ENCODE measurements around the gene TMEM191C. TPM values are rescaled to one million over a fixed set of nuclear protein-coding genes. Genes with fewer than 3 reads are reported as not detected.

Gene TMEM191C
- total and polyA plus RNA-seq, 9 donors: 0.27 to 2.4 (median 1.1) TPM

- 84 to 93% (median 86%) methylated on average over 22 of the region's 22 CpGs for WGBS, 3 donors
- H3K9me3 ChIP-seq: no peaks in the 10 kb centered on the region
- peak in 2 of 5 donors; percentile 20 to 26 for DNase-seq
- H3K27ac ChIP-seq: no peak overlapping the region
- no peaks in the 10 kb centered on the region for H3K27me3 ChIP-seq
- TF ChIP-seq CTCF (IDR thresholded peaks at IDR 0.05): no peak
- TF ChIP-seq EP300 (IDR thresholded peaks at IDR 0.05): no peak
- no peak overlapping the region for H3K4me3 ChIP-seq
- intact Hi-C loops (cut with DNase I): no loop called here
- no peaks in the 10 kb centered on the region for H3K36me3 ChIP-seq
- H3K4me1 ChIP-seq (ENCODE audit: insufficient read depth): no peaks in the 10 kb centered on the region
Measured at GRCh38 chr22:21447694-21448402, 19.3 kb upstream of the TMEM191C start.

DNA sequence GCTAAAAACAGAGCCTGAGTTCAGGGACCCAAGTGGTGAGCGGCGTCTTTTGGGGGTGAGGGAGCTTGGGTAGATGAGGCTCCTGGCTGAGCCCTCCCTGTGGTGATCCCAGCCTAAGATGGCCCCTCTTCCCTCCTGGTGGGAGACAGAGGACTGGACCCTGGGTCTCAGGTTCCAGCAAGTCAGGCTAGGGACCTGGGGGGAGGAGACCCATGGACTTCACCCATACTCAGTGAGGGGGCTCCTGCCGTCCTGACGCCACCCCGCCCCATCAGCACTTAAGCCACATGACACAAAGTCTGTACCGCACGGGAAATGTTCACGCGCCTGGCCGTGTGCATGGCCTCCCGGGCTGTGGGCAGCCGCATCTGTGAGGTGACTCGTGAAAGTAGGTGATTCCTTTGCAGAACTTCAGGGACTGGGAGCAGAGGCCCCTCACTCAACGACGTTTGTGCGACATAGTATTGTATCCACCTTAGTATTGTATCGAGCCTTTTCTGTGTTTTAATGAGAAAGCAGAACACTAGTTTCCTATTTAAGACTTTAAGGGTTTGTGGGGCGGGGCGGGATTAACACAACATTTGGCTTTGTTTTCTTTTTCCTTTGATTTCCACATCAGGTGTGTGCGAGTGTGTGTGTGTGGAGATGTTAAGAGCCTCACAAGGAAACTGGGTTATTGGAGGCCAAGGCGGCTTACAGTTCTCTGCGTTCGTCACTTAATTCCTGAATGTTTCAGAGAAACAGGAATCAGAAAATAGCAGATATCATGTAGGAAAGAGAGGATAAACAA lies 18.4 kb upstream of the TMEM191C start:
- intact Hi-C loops (cut with DNase I): no loop called here
- Histone ChIP-seq H3K36me3 (no peaks in the 10 kb centered on the region), H3K4me3 (no peak overlapping the region), H3K4me1 (ENCODE audit: insufficient read depth) (no peaks in the 10 kb centered on the region), H3K27me3 (no peaks in the 10 kb centered on the region), H3K27ac (no peak overlapping the region), H3K9me3 (no peaks in the 10 kb centered on the region)
- TF ChIP-seq CTCF (IDR thresholded peaks at IDR 0.05): no peak
- no peak for TF ChIP-seq POLR2A (IDR thresholded peaks at IDR 0.05)
- TF ChIP-seq EP300 (IDR thresholded peaks at IDR 0.05): no peak
- 82 to 91% (median 89%) methylated on average over 23 of the region's 23 CpGs for WGBS, 3 donors
- peak in 2 of 5 donors; percentile 6 to 19 for DNase-seq

DNA sequence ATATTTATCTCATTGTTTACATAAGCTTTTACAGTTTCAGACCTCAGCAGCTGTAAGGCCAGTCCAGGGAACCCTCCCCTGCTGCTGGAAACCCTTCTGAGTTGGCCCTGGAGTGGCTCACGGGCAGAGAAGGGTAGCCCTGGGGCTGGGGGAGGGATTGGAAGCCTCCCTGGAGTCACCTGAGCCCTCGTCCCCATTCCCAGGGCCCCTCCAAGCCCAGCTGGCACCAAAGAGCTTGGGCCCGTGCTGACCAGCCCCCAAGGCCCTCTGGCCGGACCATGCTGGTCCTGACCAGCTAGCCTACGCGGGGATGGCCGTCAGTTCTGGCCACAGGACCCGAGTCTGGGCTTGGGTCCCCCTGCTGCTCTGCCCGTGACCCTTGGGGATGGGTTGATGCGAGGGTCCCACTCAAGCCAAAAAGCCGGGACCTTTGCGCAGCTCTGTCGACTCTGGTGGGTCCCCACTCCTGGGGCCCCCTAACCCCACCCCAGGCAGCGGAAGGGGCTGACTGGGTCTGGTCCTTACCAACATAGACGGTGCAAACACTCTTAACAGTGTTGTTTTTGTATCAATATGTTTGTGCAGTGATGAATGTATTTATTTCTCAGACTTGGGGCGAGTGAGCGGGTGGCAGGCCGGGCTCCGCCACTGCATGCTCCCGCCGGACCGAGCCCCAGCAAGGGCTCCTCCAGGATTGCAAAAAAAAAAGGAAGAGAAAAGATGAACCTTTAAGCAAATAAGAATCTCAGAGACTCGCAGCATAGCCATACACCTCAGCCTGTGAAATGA lies 17.5 kb upstream of the TMEM191C start:
- intact Hi-C loops (cut with DNase I): no loop called here
- Histone ChIP-seq H3K27me3 (no peaks in the 10 kb centered on the region), H3K4me1 (ENCODE audit: insufficient read depth) (no peaks in the 10 kb centered on the region), H3K9me3 (no peaks in the 10 kb centered on the region), H3K4me3 (no peak overlapping the region), H3K36me3 (no peaks in the 10 kb centered on the region), H3K27ac (no peak overlapping the region)
- TF ChIP-seq CTCF (IDR thresholded peaks at IDR 0.05): no peak
- no peak for TF ChIP-seq EP300 (IDR thresholded peaks at IDR 0.05)
- TF ChIP-seq POLR2A (IDR thresholded peaks at IDR 0.05): no peak
- peak in 3 of 5 donors; percentile 10 to 30 (median 14) for DNase-seq
- 84 to 86% (median 85%) methylated on average over 23 of the region's 23 CpGs for WGBS, 3 donors

GRCh38 chr22:21450320-21450831 lies 16.8 kb upstream of the TMEM191C start:
- H3K4me3 ChIP-seq: no peak overlapping the region
- H3K36me3 ChIP-seq: no peaks in the 10 kb centered on the region
- intact Hi-C loops (cut with DNase I): no loop called here
- H3K9me3 ChIP-seq: no peaks in the 10 kb centered on the region
- no peak overlapping the region for H3K27ac ChIP-seq
- H3K4me1 ChIP-seq (ENCODE audit: insufficient read depth): no peaks in the 10 kb centered on the region
- no peaks in the 10 kb centered on the region for H3K27me3 ChIP-seq
- 80 to 83% (median 81%) methylated on average over 19 of the region's 19 CpGs for WGBS, 3 donors
- DNase-seq: peak in 3 of 5 donors; percentile 5 to 26 (median 14)
- TF ChIP-seq POLR2A (IDR thresholded peaks at IDR 0.05): no peak
- TF ChIP-seq EP300 (IDR thresholded peaks at IDR 0.05): no peak
- TF ChIP-seq CTCF (IDR thresholded peaks at IDR 0.05): no peak
